Mesendoderm (in vitro differentiated cells): ENCODE measurements around the gene GALNTL6.

ENCODE experiments used
- DNase-seq: peaks from one replicate; pipeline ENCODE4 v3.0.0; 2013
- H2AK5ac ChIP-seq: 2 replicates; pipeline ENCODE4 v1.6.1; 2013; ENCODE audit warnings: low read length, inconsistent platforms
- H2BK120ac ChIP-seq: 2 replicates; pipeline ENCODE4 v1.6.1; 2013; ENCODE audit warnings: low read depth, mild to moderate bottlenecking, low read length, moderate library complexity, mixed read lengths
- H2BK15ac ChIP-seq: replicated peaks from 2 replicates; pipeline ENCODE4 v1.6.1; 2013; ENCODE audit warnings: low read depth, mild to moderate bottlenecking, moderate library complexity
- H2BK5ac ChIP-seq: 2 replicates; pipeline ENCODE4 v1.6.1; 2013; ENCODE audit warnings: low read length, inconsistent platforms
- H3K18ac ChIP-seq: 2 replicates; pipeline ENCODE4 v1.6.1; 2013; ENCODE audit warnings: mild to moderate bottlenecking, low read length, mixed read lengths
- H3K23ac ChIP-seq: one replicate; pipeline ENCODE4 v1.6.1; 2013; ENCODE audit warnings: low read length
- H3K27ac ChIP-seq: 2 replicates; pipeline ENCODE4 v1.5.1; 2013; ENCODE audit warnings: low read depth, mild to moderate bottlenecking, inconsistent platforms, low read length, moderate library complexity
- H3K27me3 ChIP-seq: 2 replicates; pipeline ENCODE4 v1.6.1; 2013; ENCODE audit warnings: low read length, control low read depth, mild to moderate bottlenecking, inconsistent platforms; ENCODE audit not compliant: insufficient read depth, poor library complexity
- H3K36me3 ChIP-seq: 2 replicates; pipeline ENCODE4 v1.6.1; 2013; ENCODE audit warnings: low read length, inconsistent platforms; ENCODE audit not compliant: control insufficient read depth, insufficient read depth
- H3K4ac ChIP-seq: one replicate; pipeline ENCODE4 v1.6.1; 2013; ENCODE audit warnings: low read depth, mild to moderate bottlenecking, low read length, moderate library complexity
- H3K4me1 ChIP-seq: 2 replicates; pipeline ENCODE4 v1.6.1; 2013; ENCODE audit warnings: low read depth, low read length, inconsistent platforms; ENCODE audit not compliant: control insufficient read depth
- H3K4me2 ChIP-seq: 2 replicates; pipeline ENCODE4 v1.6.1; 2013; ENCODE audit warnings: low read length
- H3K4me3 ChIP-seq: 2 replicates; pipeline ENCODE4 v1.5.1; 2013; ENCODE audit warnings: mild to moderate bottlenecking, low read length
- H3K56ac ChIP-seq: one replicate; pipeline ENCODE4 v1.6.1; 2013; ENCODE audit warnings: low read length
- H3K79me1 ChIP-seq: 2 replicates; pipeline ENCODE4 v1.6.1; 2013; ENCODE audit warnings: low read length, inconsistent platforms
- H3K79me2 ChIP-seq: 2 replicates; pipeline ENCODE4 v1.6.1; 2013; ENCODE audit warnings: mild to moderate bottlenecking, low read length; ENCODE audit not compliant: control insufficient read depth, insufficient read depth
- H3K9ac ChIP-seq: 2 replicates; pipeline ENCODE4 v1.6.1; 2013; ENCODE audit warnings: low read length, inconsistent platforms
- H4K5ac ChIP-seq: one replicate; pipeline ENCODE4 v1.6.1; 2013; ENCODE audit warnings: low read length
- H4K8ac ChIP-seq: one replicate; pipeline ENCODE4 v1.6.1; 2013; ENCODE audit warnings: low read depth, mild to moderate bottlenecking, control low read depth, low read length, moderate library complexity
- WGBS: extraction: QIAGEN DNeasy Blood & Tissue Kit; methylation state at CpG from one replicate; pipeline ENCODE4 v1.1.7; 2013; ENCODE audit warnings: low lambda C conversion rate, missing lambda C conversion rate; ENCODE audit not compliant: insufficient coverage; ENCODE audit errors: extremely low coverage; 5-methylcytosine and 5-hydroxymethylcytosine counted together

GALNTL6 gene

GRCh38 chr4:172377486-172378140, 564.4 kb downstream of the GALNTL6 start:
- Histone ChIP-seq H4K5ac (no peak overlapping the region), H3K27ac (no peak overlapping the region), H3K56ac (no peak overlapping the region), H3K4me1 (no peaks in the 10 kb centered on the region), H3K4me3 (no peak overlapping the region), H2AK5ac (no peak overlapping the region), H3K9ac (no peak overlapping the region), H3K18ac (no peak overlapping the region), H3K4me2 (no peak overlapping the region), H3K27me3 (no peaks in the 10 kb centered on the region), H3K4ac (no peak overlapping the region), H3K23ac (no peak overlapping the region), H3K36me3 (no peaks in the 10 kb centered on the region), H4K8ac (no peak overlapping the region), H2BK5ac (no peak overlapping the region), H2BK15ac (no peak overlapping the region), H2BK120ac (no peak overlapping the region), H3K79me2 (no peaks in the 10 kb centered on the region), H3K79me1 (no peaks in the 10 kb centered on the region)
- WGBS, result no CpG with 5 or more reads among the region's 27 CpGs
- no peak for DNase-seq

- H3K79me1 ChIP-seq, result no peaks in the 10 kb centered on the region
- WGBS, result no CpG with 5 or more reads among the region's 5 CpGs
- no peak overlapping the region for H4K5ac ChIP-seq
- no peak overlapping the region for H2BK120ac ChIP-seq
- H3K56ac ChIP-seq, result no peak overlapping the region
- H3K27ac ChIP-seq, result no peak overlapping the region
- no peak overlapping the region for H2AK5ac ChIP-seq
- no peak overlapping the region for H2BK5ac ChIP-seq
- no peak overlapping the region for H3K4me2 ChIP-seq
- no peaks in the 10 kb centered on the region for H3K27me3 ChIP-seq
- no peaks in the 10 kb centered on the region for H3K79me2 ChIP-seq
- DNase-seq, result no peak
- H3K18ac ChIP-seq, result no peak overlapping the region
- no peaks in the 10 kb centered on the region for H3K4me1 ChIP-seq
- H3K9ac ChIP-seq, result no peak overlapping the region
- no peak overlapping the region for H3K4me3 ChIP-seq
- H4K8ac ChIP-seq, result no peak overlapping the region
- H3K4ac ChIP-seq, result no peak overlapping the region
- H3K23ac ChIP-seq, result no peak overlapping the region
- H3K36me3 ChIP-seq, result no peaks in the 10 kb centered on the region
- no peak overlapping the region for H2BK15ac ChIP-seq
Measured at GRCh38 chr4:172379834-172380233, 566.6 kb downstream of the GALNTL6 start.

- H3K79me1 ChIP-seq, result no peaks in the 10 kb centered on the region
- no peaks in the 10 kb centered on the region for H3K36me3 ChIP-seq
- WGBS, result no CpG with 5 or more reads among the region's 1 CpG
Measured at GRCh38 chr4:172390331-172390730, 577.1 kb downstream of the GALNTL6 start.

GRCh38 chr4:172392741-172393140, 579.5 kb downstream of the GALNTL6 start:
- no peak overlapping the region for H3K27ac ChIP-seq
- no peak overlapping the region for H3K4ac ChIP-seq
- no peak overlapping the region for H3K4me3 ChIP-seq
- no peak for DNase-seq
- no peak overlapping the region for H3K18ac ChIP-seq
- H4K5ac ChIP-seq, result no peak overlapping the region
- H2AK5ac ChIP-seq, result no peak overlapping the region
- no peaks in the 10 kb centered on the region for H3K4me1 ChIP-seq
- H3K27me3 ChIP-seq, result no peaks in the 10 kb centered on the region
- no peak overlapping the region for H2BK5ac ChIP-seq
- no peaks in the 10 kb centered on the region for H3K79me2 ChIP-seq
- H3K79me1 ChIP-seq, result no peaks in the 10 kb centered on the region
- H3K23ac ChIP-seq, result no peak overlapping the region
- no CpG with 5 or more reads among the region's 10 CpGs for WGBS
- no peak overlapping the region for H2BK15ac ChIP-seq
- no peak overlapping the region for H3K9ac ChIP-seq
- H3K36me3 ChIP-seq, result no peaks in the 10 kb centered on the region
- no peak overlapping the region for H4K8ac ChIP-seq
- no peak overlapping the region for H3K4me2 ChIP-seq
- no peak overlapping the region for H2BK120ac ChIP-seq
- no peak overlapping the region for H3K56ac ChIP-seq

More at GRCh38 chr4:172390331-172390730, 577.1 kb downstream of the GALNTL6 start:
- no peaks in the 10 kb centered on the region for H3K79me2 ChIP-seq
- no peak overlapping the region for H3K4me2 ChIP-seq
- H3K4me1 ChIP-seq, result no peaks in the 10 kb centered on the region
- H3K4me3 ChIP-seq, result no peak overlapping the region
- no peaks in the 10 kb centered on the region for H3K27me3 ChIP-seq
- DNase-seq, result no peak
- H3K9ac ChIP-seq, result no peak overlapping the region
- no peak overlapping the region for H4K8ac ChIP-seq
- H2BK15ac ChIP-seq, result no peak overlapping the region
- no peak overlapping the region for H3K56ac ChIP-seq
- no peak overlapping the region for H2BK5ac ChIP-seq
- no peak overlapping the region for H4K5ac ChIP-seq
- H3K23ac ChIP-seq, result no peak overlapping the region
- H2BK120ac ChIP-seq, result no peak overlapping the region
- H2AK5ac ChIP-seq, result no peak overlapping the region
- H3K4ac ChIP-seq, result no peak overlapping the region
- H3K27ac ChIP-seq, result no peak overlapping the region
- no peak overlapping the region for H3K18ac ChIP-seq

- no peak overlapping the region for H3K23ac ChIP-seq
- H3K36me3 ChIP-seq, result no peaks in the 10 kb centered on the region
- H4K5ac ChIP-seq, result no peak overlapping the region
- H3K4me2 ChIP-seq, result no peak overlapping the region
- no peak overlapping the region for H2BK15ac ChIP-seq
- no peak overlapping the region for H3K9ac ChIP-seq
- H2BK120ac ChIP-seq, result no peak overlapping the region
- H4K8ac ChIP-seq, result no peak overlapping the region
- H2AK5ac ChIP-seq, result no peak overlapping the region
- H3K27ac ChIP-seq, result no peak overlapping the region
- no peak overlapping the region for H3K56ac ChIP-seq
- DNase-seq, result no peak
- no peak overlapping the region for H3K4me3 ChIP-seq
- no peaks in the 10 kb centered on the region for H3K79me2 ChIP-seq
- no peak overlapping the region for H3K18ac ChIP-seq
- no peaks in the 10 kb centered on the region for H3K4me1 ChIP-seq
- no peak overlapping the region for H3K4ac ChIP-seq
- H3K79me1 ChIP-seq, result no peaks in the 10 kb centered on the region
- no peak overlapping the region for H2BK5ac ChIP-seq
- no peaks in the 10 kb centered on the region for H3K27me3 ChIP-seq
- no CpG with 5 or more reads among the region's 3 CpGs for WGBS
Measured at GRCh38 chr4:172393220-172393619, 580.0 kb downstream of the GALNTL6 start.

GRCh38 chr4:172404676-172405075, 591.5 kb downstream of the GALNTL6 start:
- H3K4me3 ChIP-seq, result no peak overlapping the region
- H3K79me1 ChIP-seq, result no peaks in the 10 kb centered on the region
- H3K79me2 ChIP-seq, result no peaks in the 10 kb centered on the region
- no peak overlapping the region for H3K18ac ChIP-seq
- no peak overlapping the region for H3K27ac ChIP-seq
- no peak overlapping the region for H4K8ac ChIP-seq
- no peak overlapping the region for H4K5ac ChIP-seq
- H3K4ac ChIP-seq, result no peak overlapping the region
- no peaks in the 10 kb centered on the region for H3K27me3 ChIP-seq
- H3K4me2 ChIP-seq, result no peak overlapping the region
- DNase-seq, result no peak
- no CpG with 5 or more reads among the region's 3 CpGs for WGBS
- no peak overlapping the region for H2BK15ac ChIP-seq
- no peak overlapping the region for H3K56ac ChIP-seq
- H3K9ac ChIP-seq, result no peak overlapping the region
- no peak overlapping the region for H2BK5ac ChIP-seq
- H3K4me1 ChIP-seq, result no peaks in the 10 kb centered on the region
- H3K36me3 ChIP-seq, result no peaks in the 10 kb centered on the region
- H3K23ac ChIP-seq, result no peak overlapping the region
- H2AK5ac ChIP-seq, result no peak overlapping the region
- no peak overlapping the region for H2BK120ac ChIP-seq
